OCI-LY7 (cell line): ENCODE measurements around the gene UBE2M. TPM values are rescaled to one million over a fixed set of nuclear protein-coding genes. Genes with fewer than 3 reads are reported as not detected.

Experiments
- BruUV-seq: library from RNA; stranded (reverse); fragments of 400-500 nt; replicated peaks from 2 replicates; lab custom pipeline; 2021; lab: Mats Ljungman, UMichigan
- CTCF ChIA-PET: fragments of 300-600 bp; sonication (Branson Sonifier 250); formaldehyde crosslinking; loops from one replicate; lab custom pipeline; 2022; ENCODE audit warnings: antibody characterized with exemption; ENCODE audit not compliant: unreplicated experiment; lab: Charles Lee
- POLR2A ChIA-PET: fragments of 300-600 bp; sonication (Branson Sonifier 250); formaldehyde crosslinking; loops from one replicate; lab custom pipeline; 2022; ENCODE audit warnings: antibody characterized with exemption; lab: Charles Lee
- DNase-seq: peaks from one replicate; pipeline ENCODE4 v3.0.0-alpha.2; 2015; ENCODE audit warnings: low spot score
- H2AFZ ChIP-seq: fragments of 200-600 bp; sonication (generic), shearing (Covaris generic); 2 replicates; pipeline ENCODE4 v1.6.1; 2014; ENCODE audit warnings: mild to moderate bottlenecking, antibody characterized with exemption, low read length, moderate library complexity
- H3K27ac ChIP-seq: fragments of 200-600 bp; sonication (generic); 2 replicates; pipeline ENCODE4 v1.5.1; 2014; ENCODE audit warnings: mixed run types, low read depth, mild to moderate bottlenecking, moderate library complexity, low read length, inconsistent platforms; ENCODE audit not compliant: poor library complexity, severe bottlenecking
- H3K36me3 ChIP-seq: fragments of 200-600 bp; sonication (generic); 2 replicates; pipeline ENCODE4 v1.6.1; 2014; ENCODE audit warnings: mild to moderate bottlenecking, antibody characterized with exemption, low read length, moderate library complexity, mixed read lengths; ENCODE audit not compliant: insufficient read depth
- H3K4me1 ChIP-seq: fragments of 200-600 bp; sonication (generic); 2 replicates; pipeline ENCODE4 v1.5.1; 2014; ENCODE audit warnings: mild to moderate bottlenecking, low read length; ENCODE audit not compliant: insufficient read depth, poor library complexity, severe bottlenecking
- H3K4me2 ChIP-seq: fragments of 200-600 bp; sonication (generic); 2 replicates; pipeline ENCODE4 v1.6.1; 2014; ENCODE audit warnings: mild to moderate bottlenecking, low read length
- H3K4me3 ChIP-seq: fragments of 200-600 bp; sonication (generic); 2 replicates; pipeline ENCODE4 v1.5.1; 2014; ENCODE audit warnings: mild to moderate bottlenecking, low read depth, low read length; ENCODE audit not compliant: poor library complexity, severe bottlenecking
- H3K79me2 ChIP-seq: fragments of 200-600 bp; sonication (generic); 2 replicates; pipeline ENCODE4 v1.6.1; 2016; ENCODE audit warnings: low read depth, mild to moderate bottlenecking, low read length, moderate library complexity, mixed read lengths; ENCODE audit not compliant: insufficient read depth
- H3K9me2 ChIP-seq: fragments of 200-600 bp; sonication (generic); 2 replicates; pipeline ENCODE4 v1.6.1; 2016; ENCODE audit warnings: mild to moderate bottlenecking, low read length, mixed read lengths; ENCODE audit not compliant: insufficient read depth
- H3K9me3 ChIP-seq: fragments of 200-600 bp; sonication (generic); 2 replicates; pipeline ENCODE4 v1.6.1; 2014; ENCODE audit warnings: mild to moderate bottlenecking, mixed run types, low read length, mixed read lengths
- H4K20me1 ChIP-seq: fragments of 200-600 bp; sonication (generic); 2 replicates; pipeline ENCODE4 v1.6.1; 2014; ENCODE audit warnings: mild to moderate bottlenecking, antibody characterized with exemption, low read length, moderate library complexity, mixed read lengths; ENCODE audit not compliant: insufficient read depth
- CTCF ChIP-seq: fragments of 200-600 bp; sonication (generic); conservative IDR thresholded peaks from 2 replicates; pipeline ENCODE4 v1.5.1; 2014; ENCODE audit warnings: mild to moderate bottlenecking, antibody characterized with exemption, low read length, moderate library complexity, mixed read lengths
- EZH2phosphoT487 ChIP-seq: fragments of 200-600 bp; sonication (generic); IDR thresholded peaks from 2 replicates; pipeline ENCODE4 v1.6.1; 2018; ENCODE audit warnings: low read depth, borderline replicate concordance, mild to moderate bottlenecking, mixed run types, antibody characterized with exemption, low read length, moderate library complexity, mixed read lengths
- intact Hi-C: fragments of 100-400 bp; cut with micrococcal nuclease; formaldehyde crosslinking; loops from one replicate; pipeline ENCODE4 v1.10.0; 2022; ENCODE audit not compliant: unreplicated experiment
- total RNA-seq, 2 experiments: library from RNA; depleted of rRNA in 1 of 2; stranded (reverse); fragments of >200 nt in 1 of 2; shearing (Covaris generic) in 1 of 2; gene quantifications; 2 replicates each; pipeline ENCODE4 v1.2.3, GENCODE V29; 2014 to 2022

Gene UBE2M
- total RNA-seq, 2 experiments from 2014 or later = 101 to 117 TPM

GRCh38 chr19:58557221-58558065 lies 968 bp downstream of the UBE2M start:
- intact Hi-C loops = no loop called here

GRCh38 chr19:58556622-58557220 lies 1.7 kb downstream of the UBE2M start:
- intact Hi-C loops = no loop called here
- no TSS peak for BruUV-seq
- Histone ChIP-seq H3K4me3 (peak overlapping the region; percentile 88), H3K4me1 (peaks cover 41% of the 10 kb centered on the region), H3K9me2 (no peaks in the 10 kb centered on the region), H3K9me3 (no peaks in the 10 kb centered on the region), H3K36me3 (peaks cover 54% of the 10 kb centered on the region), H4K20me1 (0 out of 2 replicates have a peak, but pooled peaks cover 4% of the 10 kb centered on the region), H3K4me2 (peak overlapping the region; percentile 83), H3K79me2 (peaks cover 26% of the 10 kb centered on the region), H2AFZ (no peak overlapping the region), H3K27ac (peak overlapping the region; percentile 26)
- no peak for DNase-seq
- ChIA-PET CTCF (interaction anchor here (0.8 kb wide), 1 partner anchor 37 kb away, joined by 3 read pairs; no protein-coding TSS in a partner anchor), POLR2A (no interaction called here)
- TF ChIP-seq EZH2phosphoT487 (no peak), CTCF (no peak)

More at GRCh38 chr19:58557221-58558065, 968 bp downstream of the UBE2M start:
- H3K4me1 ChIP-seq = peaks cover 41% of the 10 kb centered on the region
- no peaks in the 10 kb centered on the region for H3K9me3 ChIP-seq
- H3K4me2 ChIP-seq = peak overlapping the region; percentile 83
- peak overlapping the region; percentile 88 for H3K4me3 ChIP-seq
- H4K20me1 ChIP-seq = 0 out of 2 replicates have a peak, but pooled peaks cover 4% of the 10 kb centered on the region
- no peaks in the 10 kb centered on the region for H3K9me2 ChIP-seq
- ChIA-PET POLR2A (no interaction called here), CTCF (interaction anchor here (0.8 kb wide), 1 partner anchor 37 kb away, joined by 3 read pairs; no protein-coding TSS in a partner anchor)
- TF ChIP-seq CTCF = no peak
- no peak for TF ChIP-seq EZH2phosphoT487
- no peak for DNase-seq
- peaks cover 26% of the 10 kb centered on the region for H3K79me2 ChIP-seq
- peak overlapping the region; percentile 89 for H3K27ac ChIP-seq
- peaks cover 51% of the 10 kb centered on the region for H3K36me3 ChIP-seq
- BruUV-seq = no TSS peak
- no peak overlapping the region for H2AFZ ChIP-seq
